Measurements from ENCODE around the gene TMEM229B.

Gene TMEM229B

DNA sequence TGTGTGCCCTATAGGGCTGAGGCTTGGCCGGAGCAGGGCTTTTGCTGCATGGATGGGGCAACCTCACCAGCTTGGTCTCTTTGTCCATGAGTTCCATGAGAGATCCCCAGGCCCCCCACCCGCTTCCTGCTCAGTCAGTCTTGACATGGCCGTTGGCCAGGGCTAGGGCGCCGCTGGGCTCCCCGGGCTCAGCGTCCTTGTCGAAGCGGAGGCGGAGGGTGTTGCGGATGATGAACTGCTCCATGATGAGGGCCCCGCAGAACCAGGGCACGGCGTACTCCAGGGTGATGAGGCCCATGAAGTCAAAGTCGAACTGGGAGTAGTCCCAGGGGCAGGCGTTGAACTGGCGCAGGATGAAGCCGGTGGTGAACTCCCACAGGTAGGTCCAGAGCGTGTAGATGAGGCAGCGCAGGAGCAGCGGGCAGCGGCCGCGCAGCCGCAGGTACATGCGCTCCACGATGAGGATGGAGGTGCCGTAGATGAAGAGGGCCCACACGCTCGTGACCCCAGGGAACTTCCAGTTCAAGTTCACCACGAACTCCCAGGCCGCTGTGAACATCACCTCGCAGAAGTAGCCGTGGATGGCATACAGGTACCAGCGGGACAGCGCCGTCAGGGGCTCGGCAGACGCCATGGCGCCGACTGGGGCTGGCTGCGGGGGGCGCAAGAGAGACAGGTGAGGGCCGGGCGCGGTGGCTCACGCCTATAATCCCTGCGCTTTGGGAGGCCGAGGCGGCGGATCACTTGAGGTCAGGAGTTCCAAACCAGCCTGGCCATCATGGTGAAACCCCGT is 15.0 kb downstream of the TMEM229B start:
- H3K4me3 ChIP-seq (replicated peaks; ENCODE audit: low read depth, low read length), result no peak overlapping the region
- DNase-seq (ENCODE audit: extremely low read depth, low read depth), result no peak
- TF ChIP-seq, protein P1, sequence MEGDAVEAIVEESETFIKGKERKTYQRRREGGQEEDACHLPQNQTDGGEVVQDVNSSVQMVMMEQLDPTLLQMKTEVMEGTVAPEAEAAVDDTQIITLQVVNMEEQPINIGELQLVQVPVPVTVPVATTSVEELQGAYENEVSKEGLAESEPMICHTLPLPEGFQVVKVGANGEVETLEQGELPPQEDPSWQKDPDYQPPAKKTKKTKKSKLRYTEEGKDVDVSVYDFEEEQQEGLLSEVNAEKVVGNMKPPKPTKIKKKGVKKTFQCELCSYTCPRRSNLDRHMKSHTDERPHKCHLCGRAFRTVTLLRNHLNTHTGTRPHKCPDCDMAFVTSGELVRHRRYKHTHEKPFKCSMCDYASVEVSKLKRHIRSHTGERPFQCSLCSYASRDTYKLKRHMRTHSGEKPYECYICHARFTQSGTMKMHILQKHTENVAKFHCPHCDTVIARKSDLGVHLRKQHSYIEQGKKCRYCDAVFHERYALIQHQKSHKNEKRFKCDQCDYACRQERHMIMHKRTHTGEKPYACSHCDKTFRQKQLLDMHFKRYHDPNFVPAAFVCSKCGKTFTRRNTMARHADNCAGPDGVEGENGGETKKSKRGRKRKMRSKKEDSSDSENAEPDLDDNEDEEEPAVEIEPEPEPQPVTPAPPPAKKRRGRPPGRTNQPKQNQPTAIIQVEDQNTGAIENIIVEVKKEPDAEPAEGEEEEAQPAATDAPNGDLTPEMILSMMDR (IDR thresholded peaks at IDR 0.05; ENCODE audit: low read depth, low read length, missing control alignments), result no peak

DNA sequence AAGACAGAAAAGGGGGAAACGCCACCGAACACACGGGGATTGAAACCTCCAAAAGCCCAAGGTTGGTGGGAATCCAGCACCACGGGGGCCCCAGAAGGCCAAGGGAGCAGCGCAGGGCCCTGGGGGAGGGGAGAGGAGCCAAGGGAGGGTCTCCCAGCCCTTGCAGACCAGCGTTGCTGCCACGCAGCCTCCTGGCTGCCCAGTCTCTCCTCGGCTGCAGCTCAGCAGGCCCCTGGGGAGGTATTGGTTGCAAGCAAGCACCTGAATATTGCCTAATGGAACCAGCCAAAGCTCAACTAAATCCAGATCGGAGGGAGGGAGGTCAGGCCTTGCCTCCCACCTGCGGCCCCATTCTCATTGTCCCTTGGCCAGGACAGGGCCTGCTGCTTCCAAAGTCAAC is 15.8 kb downstream of the TMEM229B start:
- TF ChIP-seq, protein P1 (IDR thresholded peaks at IDR 0.05; ENCODE audit: low read depth, low read length, missing control alignments), result no peak
- DNase-seq (ENCODE audit: extremely low read depth, low read depth), result no peak
- no peak overlapping the region for H3K4me3 ChIP-seq (replicated peaks; ENCODE audit: low read depth, low read length)

DNA sequence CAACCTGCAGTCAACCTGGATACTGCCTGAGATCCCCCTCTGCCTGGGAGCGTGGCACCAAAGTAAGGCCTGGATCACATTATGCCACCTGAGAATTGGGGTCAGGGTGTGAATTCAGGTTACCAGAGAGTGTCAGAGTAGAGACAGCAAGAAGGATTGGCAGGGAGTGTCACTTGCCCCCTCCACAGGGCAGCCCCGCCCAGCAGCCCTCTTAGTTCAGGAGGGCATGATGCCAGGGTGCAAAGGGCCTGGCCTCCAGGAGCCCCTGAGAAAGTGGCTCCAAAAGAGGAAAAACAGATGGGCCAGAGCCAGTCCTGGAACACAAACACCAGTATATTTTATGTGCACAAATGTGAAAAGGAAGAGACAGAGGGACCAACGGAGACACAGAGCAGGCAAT is 18.6 kb downstream of the TMEM229B start:
- no peak overlapping the region for H3K4me3 ChIP-seq (replicated peaks; ENCODE audit: low read depth, low read length)
- no peak for DNase-seq (ENCODE audit: extremely low read depth, low read depth)
- TF ChIP-seq, protein P1 (IDR thresholded peaks at IDR 0.05; ENCODE audit: low read depth, low read length, missing control alignments), result no peak

DNA sequence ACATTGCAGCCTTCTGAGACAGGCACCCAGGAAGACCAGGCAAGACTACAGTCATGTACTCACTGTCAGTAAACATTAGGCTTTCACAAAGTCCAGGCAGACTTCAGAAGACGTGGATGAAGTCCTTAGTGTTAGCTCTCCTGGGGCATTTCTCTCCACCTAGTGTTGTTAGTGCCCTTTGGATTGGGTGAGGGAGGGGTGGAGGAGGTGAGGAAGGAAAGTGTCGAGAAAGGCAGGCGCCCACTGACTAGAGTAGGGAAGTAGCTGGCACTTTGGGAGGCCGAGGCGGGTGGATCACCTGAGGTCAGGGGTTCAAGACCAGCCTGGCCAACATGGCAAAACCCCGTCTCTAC is 20.2 kb downstream of the TMEM229B start:
- DNase-seq (ENCODE audit: extremely low read depth, low read depth), result no peak
- no peak overlapping the region for H3K4me3 ChIP-seq (replicated peaks; ENCODE audit: low read depth, low read length)
- TF ChIP-seq, protein P1 (IDR thresholded peaks at IDR 0.05; ENCODE audit: low read depth, low read length, missing control alignments), result no peak

DNA sequence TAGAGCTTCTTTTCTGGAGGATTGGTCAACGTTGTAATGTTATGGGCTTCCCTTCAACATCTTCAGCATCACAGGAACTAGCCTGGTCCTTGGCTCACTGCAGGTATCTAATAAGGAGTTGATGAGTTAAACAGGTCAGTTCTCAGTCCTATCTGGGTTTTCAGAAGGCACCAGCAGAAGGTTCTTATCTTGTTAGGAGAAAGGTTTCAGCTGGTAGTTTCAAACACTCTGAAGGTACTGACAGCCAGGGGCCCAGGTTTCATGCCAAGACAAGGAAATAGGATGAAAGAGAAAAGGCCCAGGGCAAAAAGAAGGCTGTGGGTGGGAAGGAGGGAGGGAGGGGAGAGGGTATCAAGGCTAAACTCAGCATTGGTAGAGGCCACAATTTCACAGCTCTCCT is 21.4 kb downstream of the TMEM229B start:
- no peak for DNase-seq (ENCODE audit: extremely low read depth, low read depth)
- TF ChIP-seq, protein P1 (IDR thresholded peaks at IDR 0.05; ENCODE audit: low read depth, low read length, missing control alignments), result no peak
- H3K4me3 ChIP-seq (replicated peaks; ENCODE audit: low read depth, low read length), result no peak overlapping the region

DNA sequence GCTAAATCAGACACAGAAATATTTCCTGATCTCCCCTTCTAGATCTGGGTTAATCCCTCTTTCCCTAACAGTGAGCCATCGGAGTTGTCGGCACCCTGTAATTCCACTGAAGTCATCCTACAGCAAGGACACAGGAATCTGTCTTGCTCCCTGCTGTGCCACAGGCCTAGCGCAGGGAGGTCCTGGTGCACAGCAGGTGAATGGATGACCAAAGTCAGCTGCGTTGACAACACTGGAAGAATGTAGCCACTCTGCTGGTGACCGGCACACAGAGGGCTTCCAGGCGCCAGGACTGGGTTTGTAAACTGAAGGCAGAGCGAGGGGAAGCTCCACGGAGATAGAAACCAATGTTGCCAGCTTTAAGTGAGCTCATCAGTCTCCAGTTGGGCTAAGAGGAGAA is 23.6 kb downstream of the TMEM229B start:
- TF ChIP-seq, protein P1 (IDR thresholded peaks at IDR 0.05; ENCODE audit: low read depth, low read length, missing control alignments), result no peak

DNA sequence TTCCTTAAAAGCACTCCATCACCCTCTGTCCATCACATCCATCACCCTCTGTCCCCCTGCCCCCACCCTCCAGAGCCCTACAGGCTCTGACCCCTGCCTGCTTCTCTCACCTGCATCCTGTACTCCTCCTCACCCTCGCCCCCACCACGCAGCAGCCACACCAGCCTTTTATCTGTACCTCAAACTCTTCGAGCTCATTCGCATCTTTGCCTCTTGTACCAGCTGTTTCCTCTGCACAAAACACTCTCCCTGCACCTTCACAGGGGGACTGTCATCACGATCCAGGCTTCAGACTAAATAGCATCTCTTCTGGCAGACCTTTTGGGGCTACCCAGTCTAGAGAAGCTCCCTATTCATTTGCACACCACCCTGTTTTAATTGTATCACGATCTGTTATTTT is 24.1 kb downstream of the TMEM229B start:
- TF ChIP-seq, protein P1 (IDR thresholded peaks at IDR 0.05; ENCODE audit: low read depth, low read length, missing control alignments), result no peak
- no peak overlapping the region for H3K4me3 ChIP-seq (replicated peaks; ENCODE audit: low read depth, low read length)
- DNase-seq (ENCODE audit: extremely low read depth, low read depth), result no peak

More for the DNA sequence above, 23.6 kb downstream of the TMEM229B start:
- no peak for DNase-seq (ENCODE audit: extremely low read depth, low read depth)
- H3K4me3 ChIP-seq (replicated peaks; ENCODE audit: low read depth, low read length), result no peak overlapping the region

Measured in HFF-Myc (cell line).